Peyer's patch (tissue), 4 donors: Measurements from ENCODE around the gene GAGE12F.
"Not testable (repeated sequence)": the region's sequence is repeated elsewhere in the genome, so short reads cannot be mapped to it uniquely, and the experiment has no call there.

ENCODE experiments used
- CTCF ChIP-seq, 6 experiments: fragments of 450-650 bp in 4 of 6; fragments of 200-600 bp in 2 of 6; sonication (generic) in 1 of 6; IDR thresholded peaks; one replicate each; pipeline ENCODE4 v1.5.1; 2017 to 2019; ENCODE audit warnings: antibody characterized with exemption in 6 of 6, mild to moderate bottlenecking in 3 of 6, moderate library complexity in 1 of 6
- POLR2A ChIP-seq, 2 donors: fragments of 450-650 bp; IDR thresholded peaks; one replicate each; pipeline ENCODE4 v1.5.1; 2017; ENCODE audit warnings: antibody characterized with exemption in 2 of 2, mild to moderate bottlenecking in 2 of 2, moderate library complexity in 2 of 2

GRCh38 chrX:49531877-49532276 is 28.8 kb upstream of the GAGE12F start, which contains the start of gene GAGE12C:
- not testable (repeated sequence) for TF ChIP-seq CTCF, POLR2A (IDR thresholded peaks at IDR 0.05)
